ENCODE measurements around the gene BCL2.
"Not testable (repeated sequence)": the region's sequence is repeated elsewhere in the genome, so short reads cannot be mapped to it uniquely, and the experiment has no call there.

Gene BCL2

GRCh38 chr18:63257453-63257852 is 62.1 kb downstream of the BCL2 start:
- no peak for DNase-seq

DNA sequence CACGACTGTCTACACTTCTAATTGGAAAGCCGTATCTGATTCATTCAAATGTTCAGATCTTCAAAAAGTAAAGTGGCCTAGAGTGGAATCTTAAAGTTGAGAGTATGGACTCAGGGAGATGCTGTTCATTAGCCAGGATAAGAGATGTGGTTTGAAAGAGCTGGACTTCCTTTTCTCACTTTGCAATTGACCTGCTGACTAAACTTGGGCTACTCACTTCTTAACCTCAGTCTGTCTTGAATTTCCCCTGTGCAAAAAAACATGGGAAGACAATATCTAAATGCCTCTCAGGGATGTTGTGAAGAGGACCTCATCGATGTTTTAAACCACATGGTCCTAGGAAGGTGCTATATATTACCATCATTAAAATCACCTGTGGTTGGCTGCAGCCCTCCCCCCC is 64.1 kb downstream of the BCL2 start:
- DNase-seq, result no peak

DNA sequence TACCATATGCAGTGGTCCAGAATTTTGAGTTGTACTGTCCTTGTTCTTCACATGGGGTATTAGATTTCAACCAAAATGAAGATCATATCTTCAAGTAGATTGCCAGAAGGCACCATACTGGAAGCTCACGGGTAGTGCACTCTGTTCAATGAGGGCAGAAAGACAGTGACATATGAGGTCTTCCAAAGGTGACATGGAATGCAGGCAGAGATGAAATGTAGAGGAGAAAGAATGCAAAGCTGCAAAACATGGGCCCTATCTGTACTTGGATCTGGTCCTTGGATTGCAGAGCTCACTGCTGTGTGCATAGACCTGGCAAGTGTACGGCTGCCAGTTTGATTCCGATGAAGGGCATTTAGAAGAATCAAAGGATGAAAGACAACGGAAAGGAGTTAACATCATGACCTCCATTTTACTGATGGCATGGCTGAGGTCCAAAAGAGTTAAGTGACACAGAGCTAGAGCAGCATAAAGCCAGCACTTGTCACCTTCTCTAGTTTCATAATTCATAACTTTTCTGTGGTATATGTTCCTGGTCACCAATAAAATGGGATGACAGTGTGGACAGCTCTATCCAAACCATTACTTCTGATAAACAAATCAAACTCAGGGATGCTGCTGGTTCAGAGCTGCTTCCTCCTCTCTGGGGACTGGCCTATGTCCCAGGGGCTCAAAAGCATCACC is 64.7 kb downstream of the BCL2 start:
- DNase-seq, result no peak

GRCh38 chr18:63253428-63254372 is 65.9 kb downstream of the BCL2 start:
- no peak for DNase-seq

DNA sequence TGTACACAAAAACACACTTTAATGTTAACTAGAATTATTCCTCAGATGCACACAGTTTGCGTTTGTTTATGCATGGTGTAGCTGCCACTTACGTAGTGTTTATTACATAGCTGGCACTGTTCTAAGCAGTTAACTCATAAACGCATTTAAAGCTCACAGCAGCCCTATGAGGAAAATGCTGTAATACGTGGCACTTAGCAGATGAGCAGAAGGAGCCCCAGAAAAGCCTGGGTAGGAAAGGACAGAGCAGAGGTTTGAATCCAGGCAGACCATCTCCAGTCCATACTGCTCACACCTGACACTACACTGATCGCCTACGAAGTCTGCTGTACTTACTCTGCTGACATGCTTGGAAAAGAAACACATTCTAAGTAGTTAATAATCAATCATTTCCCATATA is 66.6 kb downstream of the BCL2 start:
- no peak for DNase-seq

DNA sequence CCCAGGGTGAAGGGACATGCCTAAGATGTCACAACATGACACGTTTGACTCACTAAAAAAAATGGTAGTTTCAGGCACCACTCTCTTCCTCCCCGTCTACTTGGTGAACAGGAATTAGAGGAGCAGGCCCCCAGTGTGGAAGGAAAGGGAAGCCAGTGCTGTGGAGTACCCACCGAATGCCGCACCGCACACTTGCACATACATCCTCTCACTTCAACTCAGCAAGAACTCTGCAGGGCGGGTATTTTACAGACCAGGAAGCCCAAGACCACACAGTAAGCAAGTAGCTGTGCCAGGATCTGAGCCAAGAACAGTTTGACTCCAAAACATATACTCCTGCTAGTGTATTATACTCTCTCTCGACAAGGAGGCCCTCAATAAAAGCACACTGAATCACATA is 69.8 kb downstream of the BCL2 start:
- DNase-seq, result peak; percentile 47

- DNase-seq, result no peak
Observed at GRCh38 chr18:63247926-63248325, 71.6 kb downstream of the BCL2 start.

GRCh38 chr18:63247506-63247905 is 72.1 kb downstream of the BCL2 start:
- DNase-seq, result no peak

DNA sequence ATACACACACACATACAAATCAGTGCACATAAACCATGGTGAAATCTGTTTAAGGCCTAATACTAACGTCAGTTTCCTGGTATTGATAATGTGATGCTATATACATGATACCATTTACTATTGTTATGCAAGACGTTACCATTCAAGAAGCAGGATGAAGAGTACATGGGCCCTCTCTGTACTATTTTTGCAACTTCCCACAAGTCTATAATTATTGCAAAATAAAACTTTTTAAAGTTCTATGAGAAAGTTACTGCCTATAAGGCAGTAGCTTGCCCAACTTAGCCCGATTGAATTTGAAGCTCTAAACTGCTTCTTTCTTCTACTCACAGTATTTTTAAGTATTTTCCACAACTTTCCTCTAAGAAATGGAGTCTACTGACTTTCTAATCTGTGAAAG is 74.0 kb downstream of the BCL2 start:
- DNase-seq, result no peak

DNA sequence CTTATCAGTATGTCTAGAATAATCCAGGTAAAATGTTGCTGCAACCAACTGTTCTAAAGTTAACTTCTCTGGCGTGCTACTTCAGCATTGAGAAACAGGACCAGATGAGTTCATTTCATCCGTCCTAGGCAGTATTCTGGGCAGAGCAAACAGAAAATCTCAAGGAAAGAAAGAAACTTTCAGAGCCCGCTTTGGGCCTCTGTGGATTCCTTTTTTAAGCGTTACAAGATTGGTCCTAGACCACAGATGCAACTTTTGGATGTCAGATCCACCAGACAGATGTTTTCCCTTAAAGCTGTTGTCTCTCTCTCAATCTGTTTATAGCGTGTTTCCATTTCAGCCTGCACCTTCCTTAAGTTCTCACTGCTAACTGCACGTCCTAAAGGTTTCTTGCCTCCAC is 75.0 kb downstream of the BCL2 start:
- no peak for DNase-seq

DNA sequence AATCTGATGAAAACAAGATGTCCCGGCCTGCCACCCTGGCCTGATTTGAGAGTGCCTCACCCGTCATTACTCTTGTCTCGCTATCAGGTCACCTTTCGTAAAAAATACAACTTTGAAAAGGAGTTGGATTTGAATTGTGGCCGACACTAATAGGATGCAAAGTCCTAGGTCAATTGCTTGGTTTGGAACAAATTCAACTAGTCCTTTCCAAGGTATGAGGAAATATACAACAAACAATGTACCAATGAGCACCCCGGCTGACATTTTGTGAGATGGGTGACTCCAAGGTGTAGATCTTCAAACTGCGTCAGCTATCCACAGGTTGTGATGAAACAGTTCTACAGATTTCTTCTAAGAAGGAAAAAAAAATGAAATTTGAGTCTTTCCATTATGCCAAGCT is 77.8 kb downstream of the BCL2 start:
- no peak for DNase-seq

DNA sequence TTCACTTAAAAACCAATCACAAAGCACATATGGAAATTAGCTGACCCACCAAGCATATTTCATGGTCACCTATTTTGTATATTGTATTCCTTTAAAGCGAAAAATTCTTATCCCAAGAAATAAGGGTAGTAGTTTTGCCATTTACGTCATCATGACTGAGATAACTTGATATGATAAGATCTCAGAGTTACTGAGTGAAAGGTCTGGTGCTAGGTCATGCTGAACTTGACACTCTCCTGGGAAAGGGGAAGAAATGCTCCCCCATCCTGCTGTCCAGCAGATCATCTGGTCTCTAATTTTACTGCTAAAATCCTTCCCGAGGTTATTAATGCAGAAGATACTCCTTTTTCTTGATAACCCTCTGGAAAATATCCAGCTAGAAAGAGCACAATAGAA is 78.3 kb downstream of the BCL2 start:
- DNase-seq, result no peak

- no peak for DNase-seq
Observed at GRCh38 chr18:63240531-63241316, 78.8 kb downstream of the BCL2 start.

DNA sequence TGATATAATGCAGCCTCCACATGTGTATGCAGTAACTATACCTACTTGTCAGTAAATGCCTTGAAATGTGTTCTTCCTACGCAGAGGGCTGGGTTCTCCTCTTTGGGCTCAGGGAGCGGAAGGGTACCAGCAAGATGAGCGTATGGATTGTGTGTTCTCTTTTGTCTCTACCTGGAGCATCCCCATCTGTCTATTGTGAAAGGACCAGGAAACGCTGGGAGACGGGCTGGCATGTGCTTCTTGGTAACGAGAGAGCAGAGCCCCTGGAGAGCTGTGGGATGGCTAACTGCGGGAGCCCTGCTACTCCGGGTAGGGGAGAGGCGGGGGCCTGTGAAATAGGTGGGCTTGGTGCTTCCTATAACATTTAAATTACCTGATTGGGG is 80.9 kb downstream of the BCL2 start:
- DNase-seq, result no peak

DNA sequence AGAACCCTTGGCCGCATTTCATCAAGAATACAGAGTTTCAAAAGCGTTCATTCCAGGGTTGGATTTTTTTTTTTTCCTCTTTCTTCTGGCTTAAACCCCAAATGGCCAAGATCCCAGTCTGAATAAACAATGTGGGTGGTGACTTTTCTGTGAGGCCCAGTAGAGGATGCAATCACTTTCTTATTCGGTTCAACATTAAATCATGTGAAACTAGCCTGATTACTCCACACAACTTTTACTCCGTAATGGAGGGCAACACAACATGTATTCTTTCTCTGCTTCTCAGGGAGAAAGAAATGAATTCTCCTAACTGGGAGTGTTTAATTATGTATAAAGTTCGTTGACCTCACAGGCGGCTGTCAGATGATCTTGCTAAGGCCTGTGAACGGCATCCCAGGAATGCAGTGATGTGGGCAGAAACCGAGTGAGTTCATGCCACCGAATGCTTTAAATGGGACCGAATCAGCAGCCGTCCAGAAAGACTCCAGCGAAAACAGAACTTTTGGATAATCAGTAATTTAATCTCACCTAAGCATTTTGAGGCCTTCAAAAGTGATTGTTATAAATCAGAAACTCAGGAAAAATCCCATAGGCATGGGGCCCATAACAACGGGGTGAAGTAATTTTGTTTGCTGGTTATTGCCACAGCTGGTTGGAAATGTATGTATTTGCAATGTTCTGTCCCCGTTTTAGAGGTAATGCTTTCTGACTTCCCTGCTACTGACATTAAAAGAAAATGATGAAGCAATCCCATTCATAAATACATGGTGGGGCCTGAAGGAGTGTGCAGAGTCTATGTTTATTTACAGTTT is 81.5 kb downstream of the BCL2 start:
- DNase-seq, result no peak

DNA sequence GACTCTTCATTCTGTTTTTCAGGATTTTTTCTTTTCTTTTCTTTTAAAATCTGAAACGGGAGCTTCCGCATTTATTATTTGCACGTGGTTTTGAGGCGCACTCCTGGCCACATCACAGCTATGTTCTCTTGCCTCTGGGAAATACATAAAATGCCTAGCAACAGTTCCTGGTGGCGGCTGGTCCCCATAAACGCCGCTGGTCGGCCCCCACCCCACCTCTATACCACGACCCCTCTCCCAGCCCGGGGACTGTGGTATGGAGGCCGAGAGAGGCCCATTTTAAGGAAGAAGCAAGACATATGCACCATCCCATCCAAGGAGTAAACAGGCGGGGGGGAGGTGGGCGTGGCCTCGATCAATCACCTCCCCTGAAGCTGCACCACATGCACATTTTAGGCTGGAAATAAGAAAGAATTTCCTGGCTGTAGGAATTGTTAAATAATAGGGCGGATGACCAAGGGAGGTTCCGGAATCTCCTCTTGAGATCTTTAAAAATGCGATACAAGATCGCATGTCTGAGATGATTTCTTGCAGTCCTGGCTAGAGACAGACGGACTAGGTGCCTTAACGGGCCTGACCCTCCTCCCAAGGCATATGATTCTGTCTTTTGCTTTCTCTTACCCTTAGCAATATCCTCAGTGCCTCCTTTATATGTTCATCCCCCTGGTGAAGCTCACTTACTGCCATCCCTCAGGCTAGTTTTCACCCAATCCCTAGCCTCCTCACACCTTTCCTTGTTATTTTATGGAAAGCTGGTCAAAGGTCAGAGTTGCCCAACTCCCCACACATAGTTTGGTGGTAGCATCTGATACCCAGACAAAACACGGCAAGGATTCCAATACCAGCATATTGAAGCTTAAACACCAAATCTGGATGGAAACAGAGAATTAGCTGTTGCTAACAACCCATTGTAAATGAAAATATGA is 82.4 kb downstream of the BCL2 start:
- DNase-seq, result no peak

DNA sequence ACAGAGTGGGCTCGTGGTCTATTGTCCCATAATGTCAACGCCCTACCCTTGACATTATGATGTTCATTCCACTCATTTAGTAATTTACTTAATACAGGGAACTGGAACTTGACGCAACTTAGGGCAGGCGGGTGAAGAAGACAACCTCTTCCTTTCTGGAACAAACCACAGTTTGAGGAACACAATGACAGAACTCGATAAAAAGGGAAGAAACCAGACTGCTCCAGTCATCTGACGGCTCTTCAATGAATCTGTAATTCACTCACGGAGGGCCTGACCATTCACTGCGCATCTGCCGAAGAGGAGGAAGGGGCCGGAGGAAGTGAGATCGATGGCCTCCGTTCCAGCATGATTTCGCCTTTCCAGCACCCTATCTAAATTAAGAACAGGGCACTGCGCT is 83.2 kb downstream of the BCL2 start:
- DNase-seq, result no peak

DNA sequence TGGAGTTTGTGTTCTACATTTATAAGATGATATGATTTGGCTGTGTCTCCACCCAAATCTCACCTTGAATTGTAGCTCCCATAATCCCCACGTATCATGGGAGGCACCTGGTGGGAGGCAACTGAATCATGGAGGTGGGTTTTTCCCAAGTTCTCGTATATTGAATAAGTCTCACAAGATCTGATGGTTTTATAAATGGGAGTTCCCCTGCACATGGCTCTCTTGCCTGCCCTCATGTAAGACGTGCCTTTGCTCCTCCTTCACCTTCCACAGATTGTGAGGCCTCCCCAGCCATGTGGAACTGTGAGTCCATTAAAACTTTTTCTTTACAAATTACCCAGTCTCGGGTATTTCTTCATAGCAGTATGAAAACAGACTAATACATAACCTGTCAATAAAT is 83.6 kb downstream of the BCL2 start:
- not testable (repeated sequence) for DNase-seq

DNA sequence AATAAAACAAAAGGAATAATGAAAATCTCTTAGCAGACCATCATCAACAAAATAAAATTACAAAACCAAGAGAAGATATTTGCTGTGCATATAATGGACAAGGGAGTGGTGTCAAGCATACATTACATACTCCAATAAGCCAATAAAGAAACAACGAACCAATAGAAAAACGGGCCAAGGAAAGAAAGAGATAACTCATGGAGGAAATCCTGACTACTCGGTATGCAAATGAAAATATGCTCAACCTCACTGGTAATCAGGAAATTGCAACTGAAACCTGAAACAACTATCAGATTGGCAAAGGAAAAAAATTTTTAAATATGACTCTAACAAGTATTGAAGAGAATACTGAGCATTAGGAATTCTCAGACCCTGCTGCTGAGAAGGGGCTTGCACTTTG is 84.7 kb downstream of the BCL2 start:
- no peak for DNase-seq

DNA sequence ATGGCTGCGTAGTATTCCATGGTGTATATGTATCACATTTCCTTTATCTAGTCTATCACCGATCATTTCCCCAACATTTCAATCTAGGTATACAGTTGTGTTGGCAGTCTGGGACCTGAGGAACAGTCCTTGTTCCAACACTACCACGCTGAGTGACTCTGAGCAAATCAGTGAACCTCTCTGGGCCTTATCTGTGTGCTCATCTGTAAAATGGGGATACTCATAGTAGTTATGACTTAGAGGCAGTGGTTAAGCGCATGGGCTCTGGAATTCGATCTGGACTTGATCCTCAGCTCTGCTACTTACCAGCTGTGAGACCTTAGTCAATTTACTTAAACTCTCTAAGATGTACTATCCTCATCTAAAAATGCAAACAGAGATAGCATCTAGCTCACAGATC is 85.1 kb downstream of the BCL2 start:
- DNase-seq, result no peak

GRCh38 chr18:63233334-63233733 is 86.2 kb downstream of the BCL2 start:
- DNase-seq, result peak; percentile 19

DNA sequence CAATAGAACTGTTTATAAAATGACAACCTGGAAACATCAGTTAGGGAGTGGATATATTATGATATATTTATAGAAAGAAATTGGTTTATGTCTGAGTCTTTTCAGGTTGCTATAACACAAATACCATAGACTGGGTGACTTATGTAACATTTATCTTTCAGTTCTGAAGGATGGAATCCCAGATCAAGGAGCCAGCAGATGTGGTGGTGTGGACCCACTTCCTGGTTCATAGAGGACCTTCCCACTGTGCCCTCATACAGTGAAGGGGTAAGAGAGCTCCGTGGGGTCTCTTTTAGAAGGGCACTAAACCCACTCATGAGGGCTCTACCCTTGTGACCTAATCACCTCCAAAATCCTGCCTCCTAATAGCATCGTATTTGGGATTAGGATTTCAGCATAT is 86.7 kb downstream of the BCL2 start:
- DNase-seq, result no peak
